GM10266 (cell line): ENCODE results near the gene B4GALT2.
A peak's percentile ranks its signal among the peaks of the same experiment; 100 is the strongest.

Experiments used
- DNase-seq: peaks from one replicate; pipeline ENCODE4 v3.0.0; 2012; ENCODE audit errors: extremely low spot score
- CTCF ChIP-seq: IDR thresholded peaks from 2 replicates; pipeline ENCODE4 v1.5.1; 2012; ENCODE audit warnings: mild to moderate bottlenecking, low read depth; ENCODE audit not compliant: control insufficient read depth, insufficient read depth; ENCODE audit errors: missing control alignments

Gene B4GALT2

GRCh38 chr1:43938892-43939587, 40.0 kb upstream of the B4GALT2 start:
- no peak for DNase-seq
- TF ChIP-seq CTCF: no peak

- no peak for DNase-seq
- TF ChIP-seq CTCF: no peak
Observed at GRCh38 chr1:43942411-43942810, 36.6 kb upstream of the B4GALT2 start.

GRCh38 chr1:43944860-43945259, 34.1 kb upstream of the B4GALT2 start:
- TF ChIP-seq CTCF: no peak
- no peak for DNase-seq

GRCh38 chr1:43945674-43946235, 33.3 kb upstream of the B4GALT2 start:
- no peak for DNase-seq
- TF ChIP-seq CTCF: no peak

GRCh38 chr1:43946236-43947060, 32.6 kb upstream of the B4GALT2 start, which contains the start of gene IPO13:
Gene IPO13, plus strand, starts transcription at chr1:43946950. Its CDS starts 651 bp downstream, at chr1:43947601.
- DNase-seq: peak; percentile 98
- peak; percentile 94 for TF ChIP-seq CTCF

- no peak for TF ChIP-seq CTCF
- DNase-seq: no peak
Observed at GRCh38 chr1:43947061-43947873, 31.7 kb upstream of the B4GALT2 start.
